Epithelial cell of esophagus (primary cell): ENCODE measurements around the gene ONECUT3.

ENCODE experiments used
- DNase-seq: peaks from one replicate; pipeline ENCODE4 v3.0.0; 2010; ENCODE audit warnings: low read depth
- H3K4me3 ChIP-seq: 2 replicates; pipeline ENCODE4 v1.5.1; 2011; ENCODE audit warnings: mild to moderate bottlenecking, low read length, control low read depth
- CTCF ChIP-seq: IDR thresholded peaks from 2 replicates; pipeline ENCODE4 v1.5.1; 2011; ENCODE audit warnings: low read depth, mild to moderate bottlenecking, low read length, control low read depth, inconsistent platforms; ENCODE audit not compliant: insufficient read depth; ENCODE audit errors: missing control alignments

ONECUT3 gene

GRCh38 chr19:1770866-1771576, 17.7 kb downstream of the ONECUT3 start:
- DNase-seq: no peak
- TF ChIP-seq CTCF: no peak
- H3K4me3 ChIP-seq: no peak overlapping the region

- no peak for TF ChIP-seq CTCF
- no peak overlapping the region for H3K4me3 ChIP-seq
- peak; percentile 94 for DNase-seq
Observed at GRCh38 chr19:1773184-1773583, 19.9 kb downstream of the ONECUT3 start.

- no peak overlapping the region for H3K4me3 ChIP-seq
- DNase-seq: no peak
- TF ChIP-seq CTCF: peak; percentile 38
Observed at GRCh38 chr19:1774989-1775772, 21.9 kb downstream of the ONECUT3 start.

- TF ChIP-seq CTCF: no peak
- DNase-seq: no peak
- H3K4me3 ChIP-seq: no peak overlapping the region
Observed at GRCh38 chr19:1775951-1776605, 22.8 kb downstream of the ONECUT3 start.

GRCh38 chr19:1776606-1777147, 23.4 kb downstream of the ONECUT3 start:
- no peak for DNase-seq
- TF ChIP-seq CTCF: no peak
- H3K4me3 ChIP-seq: no peak overlapping the region

- no peak for TF ChIP-seq CTCF
- no peak overlapping the region for H3K4me3 ChIP-seq
- DNase-seq: no peak
Observed at GRCh38 chr19:1777149-1777548, 23.8 kb downstream of the ONECUT3 start.
